H9 (cell line): ENCODE measurements around the gene RPA1. TPM values are rescaled to one million over a fixed set of nuclear protein-coding genes. Genes with fewer than 3 reads are reported as not detected.

Experiments used
- DNase-seq: peaks from one replicate; pipeline ENCODE4 v3.0.0-alpha.2; 2017
- H2AFZ ChIP-seq: one replicate; pipeline ENCODE4 v1.6.1; 2013; ENCODE audit warnings: mild to moderate bottlenecking, low read length, control low read depth, moderate library complexity
- H2AK5ac ChIP-seq: 2 replicates; pipeline ENCODE4 v1.6.1; 2013; ENCODE audit warnings: low read length, control low read depth, mixed read lengths; ENCODE audit not compliant: insufficient read length
- H2BK120ac ChIP-seq: one replicate; pipeline ENCODE4 v1.6.1; 2013; ENCODE audit warnings: low read depth, mild to moderate bottlenecking, low read length, control low read depth, inconsistent platforms; ENCODE audit not compliant: poor library complexity, severe bottlenecking
- H2BK12ac ChIP-seq: 2 replicates; pipeline ENCODE4 v1.6.1; 2013; ENCODE audit warnings: low read length, control low read depth, mixed read lengths, low read depth; ENCODE audit not compliant: insufficient read length
- H2BK15ac ChIP-seq: 2 replicates; pipeline ENCODE4 v1.6.1; 2013; ENCODE audit warnings: low read depth, low read length, control low read depth
- H2BK20ac ChIP-seq: one replicate; pipeline ENCODE4 v1.6.1; 2013; ENCODE audit warnings: low read depth, mild to moderate bottlenecking, low read length, control low read depth, inconsistent platforms; ENCODE audit not compliant: poor library complexity, severe bottlenecking
- H2BK5ac ChIP-seq: 2 replicates; pipeline ENCODE4 v1.6.1; 2013; ENCODE audit warnings: low read length, control low read depth, mixed read lengths; ENCODE audit not compliant: insufficient read length
- H3K14ac ChIP-seq: 2 replicates; pipeline ENCODE4 v1.6.1; 2013; ENCODE audit warnings: low read length, control low read depth; ENCODE audit not compliant: insufficient read depth
- H3K18ac ChIP-seq: 2 replicates; pipeline ENCODE4 v1.6.1; 2013; ENCODE audit warnings: low read depth, mild to moderate bottlenecking, mixed read lengths, low read length, control low read depth; ENCODE audit not compliant: insufficient read length
- H3K23ac ChIP-seq: 2 replicates; pipeline ENCODE4 v1.6.1; 2013; ENCODE audit warnings: low read length, control low read depth, mixed read lengths, low read depth; ENCODE audit not compliant: insufficient read length
- H3K23me2 ChIP-seq: 2 replicates; pipeline ENCODE4 v1.6.1; 2013; ENCODE audit warnings: low read depth, mild to moderate bottlenecking, mixed read lengths, low read length, control low read depth; ENCODE audit not compliant: insufficient read length, poor library complexity, severe bottlenecking
- H3K27ac ChIP-seq: 2 replicates; pipeline ENCODE4 v1.5.1; 2013; ENCODE audit warnings: low read length, control low read depth, mixed read lengths, low read depth; ENCODE audit not compliant: insufficient read length
- H3K27me3 ChIP-seq: 2 replicates; pipeline ENCODE4 v1.6.1; 2013; ENCODE audit warnings: low read length, control low read depth, inconsistent platforms; ENCODE audit not compliant: insufficient read depth
- H3K4ac ChIP-seq: 2 replicates; pipeline ENCODE4 v1.6.1; 2013; ENCODE audit warnings: low read depth, mild to moderate bottlenecking, control low read depth, inconsistent platforms, low read length, moderate library complexity
- H3K4me1 ChIP-seq: 2 replicates; pipeline ENCODE4 v1.6.1; 2013; ENCODE audit warnings: low read length, control low read depth, inconsistent platforms; ENCODE audit not compliant: insufficient read depth
- H3K4me2 ChIP-seq: 2 replicates; pipeline ENCODE4 v1.6.1; 2013; ENCODE audit warnings: low read length, control low read depth, mixed read lengths; ENCODE audit not compliant: insufficient read length, insufficient read depth
- H3K56ac ChIP-seq: 2 replicates; pipeline ENCODE4 v1.6.1; 2013; ENCODE audit warnings: low read depth, mild to moderate bottlenecking, mixed read lengths, low read length, control low read depth; ENCODE audit not compliant: insufficient read length
- H3K79me1 ChIP-seq: 2 replicates; pipeline ENCODE4 v1.6.1; 2013; ENCODE audit warnings: low read depth, mild to moderate bottlenecking, moderate library complexity, low read length, control low read depth, inconsistent platforms; ENCODE audit not compliant: insufficient read depth, poor library complexity, severe bottlenecking
- H3K79me2 ChIP-seq: 2 replicates; pipeline ENCODE4 v1.6.1; 2013; ENCODE audit warnings: low read length, control low read depth, inconsistent platforms; ENCODE audit not compliant: insufficient read depth
- H3K9ac ChIP-seq: 2 replicates; pipeline ENCODE4 v1.6.1; 2013; ENCODE audit warnings: low read length, control low read depth, mixed read lengths; ENCODE audit not compliant: insufficient read length; ENCODE audit errors: extremely low read depth
- H3K9me3 ChIP-seq: one replicate; pipeline ENCODE4 v1.6.1; 2013; ENCODE audit warnings: low read depth, low read length, inconsistent platforms; ENCODE audit not compliant: control insufficient read depth
- H3T11ph ChIP-seq: one replicate; pipeline ENCODE4 v1.6.1; 2013; ENCODE audit warnings: mild to moderate bottlenecking, low read length, control low read depth, inconsistent platforms
- H4K20me1 ChIP-seq: one replicate; pipeline ENCODE4 v1.6.1; 2013; ENCODE audit not compliant: control insufficient read depth, insufficient read length, insufficient read depth
- H4K5ac ChIP-seq: 2 replicates; pipeline ENCODE4 v1.6.1; 2013; ENCODE audit warnings: low read depth, mild to moderate bottlenecking, mixed read lengths, low read length, control low read depth; ENCODE audit not compliant: insufficient read length
- H4K8ac ChIP-seq: replicated peaks from 2 replicates; pipeline ENCODE4 v1.6.1; 2013; ENCODE audit warnings: low read length, control low read depth, mixed read lengths, low read depth; ENCODE audit not compliant: insufficient read length
- H4K91ac ChIP-seq: 2 replicates; pipeline ENCODE4 v1.6.1; 2013; ENCODE audit warnings: low read depth, mild to moderate bottlenecking, moderate library complexity, mixed read lengths, low read length, control low read depth; ENCODE audit not compliant: insufficient read length
- H3K27ac Mint-ChIP-seq, 3 experiments: 2 replicates in 2 of 3; 3 replicates in 1 of 3; pipeline ENCODE4 v1.8.0; 2020 to 2021; ENCODE audit warnings: mixed read lengths in 3 of 3, mild to moderate bottlenecking in 1 of 3, moderate library complexity in 1 of 3
- H3K27me3 Mint-ChIP-seq: 2 replicates; pipeline ENCODE4 v1.8.0; 2021; ENCODE audit warnings: low read depth, mild to moderate bottlenecking, moderate library complexity, mixed read lengths
- H3K36me3 Mint-ChIP-seq, 3 experiments: 2 replicates in 2 of 3; 3 replicates in 1 of 3; pipeline ENCODE4 v1.8.0; 2020 to 2021; ENCODE audit warnings: low read depth in 3 of 3, mixed read lengths in 3 of 3; ENCODE audit not compliant: insufficient read depth in 1 of 3
- H3K4me1 Mint-ChIP-seq, 2 experiments: 2 replicates each; pipeline ENCODE4 v1.8.0; 2020; ENCODE audit warnings: mixed read lengths in 2 of 2
- H3K4me3 Mint-ChIP-seq, 2 experiments: 2 replicates in 1 of 2; 3 replicates in 1 of 2; pipeline ENCODE4 v1.8.0; 2020 to 2021; ENCODE audit warnings: mild to moderate bottlenecking in 2 of 2, mixed read lengths in 2 of 2, moderate library complexity in 1 of 2
- H3K9me3 Mint-ChIP-seq, 2 experiments: 2 replicates in 1 of 2; 3 replicates in 1 of 2; pipeline ENCODE4 v1.8.0; 2020; ENCODE audit warnings: mild to moderate bottlenecking in 2 of 2, mixed read lengths in 2 of 2, moderate library complexity in 1 of 2
- WGBS: extraction: QIAGEN DNeasy Blood & Tissue Kit; methylation state at CpG from one replicate; pipeline ENCODE4 v1.1.7; 2013; ENCODE audit warnings: missing lambda C conversion rate, low lambda C conversion rate, mixed read lengths; ENCODE audit not compliant: insufficient read length; ENCODE audit errors: extremely low coverage; 5-methylcytosine and 5-hydroxymethylcytosine counted together
- total RNA-seq: library from RNA; stranded (reverse); gene quantifications from 2 replicates; pipeline ENCODE4 v1.2.1, GENCODE V29; 2021
- TF ChIP-seq, protein P1 (sequence below): fragments of 200-600 bp; sonication (generic); conservative IDR thresholded peaks from 3 replicates; pipeline ENCODE4 v1.8.0; 2021; ENCODE audit warnings: antibody characterized with exemption, mild to moderate bottlenecking

RPA1 gene
- total RNA-seq, 1 experiment from 2014 or later, result 215 TPM

DNA sequence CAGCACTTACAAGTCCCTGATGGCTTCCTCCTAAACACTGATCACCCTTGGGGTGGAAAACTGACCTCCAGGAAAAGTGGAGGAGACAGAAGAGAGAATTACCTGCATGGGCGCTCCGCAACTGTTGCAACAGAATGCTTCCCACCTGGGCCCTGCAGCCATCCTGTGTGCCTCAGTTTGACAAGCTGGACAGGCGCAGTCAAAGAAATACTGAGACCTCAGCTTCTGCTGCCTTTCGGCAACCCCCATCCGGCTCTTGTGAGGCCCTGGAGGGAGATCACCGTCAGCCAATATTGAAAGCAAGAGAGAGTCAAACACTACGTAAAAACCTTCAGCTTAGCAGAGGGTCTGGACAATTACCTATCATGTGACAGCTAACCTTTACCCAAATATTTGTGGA, 43.1 kb upstream of the RPA1 start:
- Histone ChIP-seq H2BK15ac (no peak overlapping the region), H3K4me1 (no peaks in the 10 kb centered on the region), H4K5ac (no peak overlapping the region), H3T11ph (no peak overlapping the region), H4K8ac (no peak overlapping the region), H4K20me1 (no peaks in the 10 kb centered on the region), H3K79me1 (no peaks in the 10 kb centered on the region), H2BK5ac (no peak overlapping the region), H3K23me2 (no peaks in the 10 kb centered on the region), H2AK5ac (no peak overlapping the region), H2BK12ac (no peak overlapping the region), H3K4me2 (no peak overlapping the region), H3K14ac (no peak overlapping the region), H3K79me2 (no peaks in the 10 kb centered on the region), H2BK20ac (no peak overlapping the region), H3K27ac (no peak overlapping the region), H3K4ac (no peak overlapping the region), H3K23ac (no peak overlapping the region), H3K18ac (no peak overlapping the region), H4K91ac (no peak overlapping the region), H3K56ac (no peak overlapping the region), H2BK120ac (no peak overlapping the region), H3K9me3 (no peaks in the 10 kb centered on the region), H3K9ac (no peak overlapping the region), H3K27me3 (no peaks in the 10 kb centered on the region), H2AFZ (no peak overlapping the region)
- H3K27ac Mint-ChIP-seq, result no peak overlapping the region
- peaks cover 25 to 57% (median 50%) of the 10 kb centered on the region in 3 experiments; a peak in 6 of 7 replicates for H3K36me3 Mint-ChIP-seq
- WGBS, result no CpG with 5 or more reads among the region's 7 CpGs
- TF ChIP-seq, protein P1, sequence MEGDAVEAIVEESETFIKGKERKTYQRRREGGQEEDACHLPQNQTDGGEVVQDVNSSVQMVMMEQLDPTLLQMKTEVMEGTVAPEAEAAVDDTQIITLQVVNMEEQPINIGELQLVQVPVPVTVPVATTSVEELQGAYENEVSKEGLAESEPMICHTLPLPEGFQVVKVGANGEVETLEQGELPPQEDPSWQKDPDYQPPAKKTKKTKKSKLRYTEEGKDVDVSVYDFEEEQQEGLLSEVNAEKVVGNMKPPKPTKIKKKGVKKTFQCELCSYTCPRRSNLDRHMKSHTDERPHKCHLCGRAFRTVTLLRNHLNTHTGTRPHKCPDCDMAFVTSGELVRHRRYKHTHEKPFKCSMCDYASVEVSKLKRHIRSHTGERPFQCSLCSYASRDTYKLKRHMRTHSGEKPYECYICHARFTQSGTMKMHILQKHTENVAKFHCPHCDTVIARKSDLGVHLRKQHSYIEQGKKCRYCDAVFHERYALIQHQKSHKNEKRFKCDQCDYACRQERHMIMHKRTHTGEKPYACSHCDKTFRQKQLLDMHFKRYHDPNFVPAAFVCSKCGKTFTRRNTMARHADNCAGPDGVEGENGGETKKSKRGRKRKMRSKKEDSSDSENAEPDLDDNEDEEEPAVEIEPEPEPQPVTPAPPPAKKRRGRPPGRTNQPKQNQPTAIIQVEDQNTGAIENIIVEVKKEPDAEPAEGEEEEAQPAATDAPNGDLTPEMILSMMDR, result no peak
- no peak overlapping the region for H3K4me3 Mint-ChIP-seq
- no peak for DNase-seq
- no peaks in the 10 kb centered on the region for H3K9me3 Mint-ChIP-seq
- H3K4me1 Mint-ChIP-seq, result no peaks in the 10 kb centered on the region
- H3K27me3 Mint-ChIP-seq, result no peaks in the 10 kb centered on the region
